A549 (cell line): ENCODE results near the gene CBFA2T2. TPM values are rescaled to one million over a fixed set of nuclear protein-coding genes. Genes with fewer than 3 reads are reported as not detected.

Experiments
- ATAC-seq, 2 experiments: fragments of 200-7000 bp in 1 of 2; fragments of >200 bp in 1 of 2; cut with Nextera tagmentation in 1 of 2; cut with Tn5 transposase in 1 of 2; 3 replicates each; pipeline versions ENCODE4 v1.8.0 to v1.9.1; 2018 to 2020; ENCODE audit warnings: mild to moderate bottlenecking in 1 of 2, moderate library complexity in 1 of 2
- CTCF ChIA-PET: fragments of 300-600 bp; sonication (Branson Sonifier 250); formaldehyde crosslinking; extraction: SDS; loops from one replicate; lab custom pipeline; 2021; ENCODE audit warnings: antibody characterized with exemption, inconsistent platforms; lab: Yijun Ruan, JAX
- POLR2A ChIA-PET: fragments of 350-600 bp; formaldehyde crosslinking; extraction: SDS; loops from one replicate; lab custom pipeline; 2021; ENCODE audit warnings: antibody characterized with exemption, inconsistent platforms; lab: Yijun Ruan, JAX
- DNase-seq, 2 experiments: peaks; one replicate each; pipeline versions ENCODE4 v3.0.0 to v3.0.0-alpha.2; 2011 to 2016; ENCODE audit warnings: low read depth in 1 of 2, low spot score in 1 of 2
- FAIRE-seq: peaks from 2 replicates; lab custom pipeline; 2011; peaks lifted over from hg19 to GRCh38; lab: Jason Lieb, UNC
- H3K27ac ChIP-seq, 2 experiments: fragments of >200 bp; sonication (Bioruptor Twin); formaldehyde crosslinking; 3 replicates each; pipeline ENCODE4 v1.5.1; 2016 to 2017
- H3K4me1 ChIP-seq: fragments of >200 bp; sonication (Bioruptor Twin); formaldehyde crosslinking; 3 replicates; pipeline ENCODE4 v1.6.1; 2016
- H3K4me2 ChIP-seq: fragments of >200 bp; sonication (Bioruptor Twin); formaldehyde crosslinking; 3 replicates; pipeline ENCODE4 v1.6.1; 2016
- H3K4me3 ChIP-seq: fragments of >200 bp; sonication (Bioruptor Twin); formaldehyde crosslinking; 3 replicates; pipeline ENCODE4 v1.5.1; 2016
- H3K9me3 ChIP-seq: fragments of >200 bp; sonication (Bioruptor Twin); formaldehyde crosslinking; 3 replicates; pipeline ENCODE4 v1.6.1; 2016
- CBX2 ChIP-seq: fragments of 200-600 bp; sonication (generic); IDR thresholded peaks from 2 replicates; pipeline ENCODE4 v1.6.1; 2016; ENCODE audit warnings: low read depth, mild to moderate bottlenecking, borderline replicate concordance
- CEBPB ChIP-seq, 2 experiments: fragments of >200 bp in 1 of 2; sonication (Bioruptor Twin) in 1 of 2; formaldehyde crosslinking in 1 of 2; IDR thresholded peaks; 2 replicates each; pipeline ENCODE4 v1.6.1; 2012 to 2016
- CHD2 ChIP-seq: fragments of 150-350 bp; IDR thresholded peaks from 2 replicates; pipeline ENCODE4 v1.6.1; 2014; ENCODE audit warnings: low read length; ENCODE audit not compliant: partially characterized antibody
- CTCF ChIP-seq: fragments of >200 bp; sonication (Bioruptor Twin); formaldehyde crosslinking; IDR thresholded peaks from 3 replicates; pipeline ENCODE4 v1.5.1; 2016
- ESRRA ChIP-seq: fragments of 150-350 bp; IDR thresholded peaks from 2 replicates; pipeline ENCODE4 v1.6.1; 2014; ENCODE audit warnings: mild to moderate bottlenecking, low read length, borderline replicate concordance
- FOSL2 ChIP-seq, 2 experiments: fragments of 450-650 bp in 1 of 2; fragments of >200 bp in 1 of 2; sonication (Bioruptor Twin) in 1 of 2; formaldehyde crosslinking; IDR thresholded peaks; 2 replicates each; pipeline versions ENCODE4 v1.5.0 to v1.6.1; 2016 to 2020; ENCODE audit warnings: mild to moderate bottlenecking in 1 of 2, moderate library complexity in 1 of 2
- HEYL ChIP-seq: fragments of 250-450 bp; sonication (Bioruptor Pico); IDR thresholded peaks from 2 replicates; pipeline ENCODE4 v1.8.0; 2021; ENCODE audit warnings: mild to moderate bottlenecking, moderate library complexity
- HOXB5 ChIP-seq: fragments of 250-450 bp; sonication (Bioruptor Pico); IDR thresholded peaks from 2 replicates; pipeline ENCODE4 v1.5.0; 2020; ENCODE audit warnings: mild to moderate bottlenecking, moderate library complexity
- KDM5A ChIP-seq: fragments of 200-600 bp; sonication (generic); IDR thresholded peaks from 2 replicates; pipeline ENCODE4 v1.6.1; 2016; ENCODE audit warnings: antibody characterized with exemption, mild to moderate bottlenecking
- MAFK ChIP-seq: fragments of 450-650 bp; IDR thresholded peaks from 2 replicates; pipeline ENCODE4 v1.6.1; 2014; ENCODE audit not compliant: partially characterized antibody
- NPAS2 ChIP-seq: fragments of 250-450 bp; sonication (Bioruptor Pico); IDR thresholded peaks from 2 replicates; pipeline ENCODE4 v1.8.0; 2022; ENCODE audit warnings: mild to moderate bottlenecking, moderate library complexity, borderline replicate concordance
- PBX3 ChIP-seq: IDR thresholded peaks from 2 replicates; pipeline ENCODE4 v1.6.1; 2012
- PHF8 ChIP-seq: fragments of 200-600 bp; sonication (generic); IDR thresholded peaks from 2 replicates; pipeline ENCODE4 v1.6.1; 2016; ENCODE audit warnings: low read depth, mild to moderate bottlenecking, antibody characterized with exemption, moderate library complexity, borderline replicate concordance
- POLR2AphosphoS2 ChIP-seq: conservative IDR thresholded peaks from 2 replicates; pipeline ENCODE4 v1.6.1; 2012; ENCODE audit warnings: low read length, improper control_type of control experiment, inconsistent platforms
- RCOR1 ChIP-seq: fragments of 150-350 bp; IDR thresholded peaks from 2 replicates; pipeline ENCODE4 v1.6.1; 2014; ENCODE audit warnings: antibody characterized with exemption, low read length, low read depth
- SREBF2 ChIP-seq: fragments of 450-650 bp; IDR thresholded peaks from 2 replicates; pipeline ENCODE4 v1.6.1; 2014; ENCODE audit warnings: mild to moderate bottlenecking, moderate library complexity
- ZNF302 ChIP-seq: fragments of 250-450 bp; sonication (Bioruptor Pico); IDR thresholded peaks from 2 replicates; pipeline ENCODE4 v1.9.0; 2021; ENCODE audit warnings: inconsistent platforms, mild to moderate bottlenecking, moderate library complexity
- WGBS: methylation state at CpG from one replicate; pipeline ENCODE4 v1.1.6; 2017; ENCODE audit errors: missing lambda C conversion rate; 5-methylcytosine and 5-hydroxymethylcytosine counted together
- polyA plus RNA-seq, 4 experiments: library from polyadenylated mRNA; depleted of rRNA in 3 of 4; stranded (reverse); fragments of >200 nt; fragmentation: RNase III in 1 of 4; extraction: RNeasy Plus Mini Kit Qiagen cat#74134 plus additional on column Dnase treatment in 1 of 4; gene quantifications; 2 replicates in 3 of 4; 3 replicates in 1 of 4; pipeline ENCODE4 v1.2.3, GENCODE V29; 2011 to 2017
- TF ChIP-seq, protein P1 (sequence below): fragments of 450-650 bp; IDR thresholded peaks from 2 replicates; pipeline ENCODE4 v1.6.1; 2014; ENCODE audit warnings: antibody characterized with exemption
- TF ChIP-seq, protein P2 (sequence below): fragments of 150-350 bp; IDR thresholded peaks from 2 replicates; pipeline ENCODE4 v1.6.1; 2014; ENCODE audit warnings: low read depth, mild to moderate bottlenecking, low read length
- TF ChIP-seq, protein P3 (sequence below): fragments of >200 bp; sonication (Bioruptor Twin); formaldehyde crosslinking; IDR thresholded peaks from 3 replicates; pipeline ENCODE4 v1.6.1; 2016
- TF ChIP-seq, protein P4 (sequence below): fragments of >200 bp; sonication (Bioruptor Twin); formaldehyde crosslinking; IDR thresholded peaks from 2 replicates; pipeline ENCODE4 v1.6.1; 2016
- TF ChIP-seq, protein P5 (sequence below): IDR thresholded peaks from 2 replicates; pipeline ENCODE4 v1.6.1; 2012; ENCODE audit warnings: low read depth, borderline replicate concordance
- TF ChIP-seq, protein P6 (sequence below): fragments of 250-450 bp; sonication (Bioruptor Pico); IDR thresholded peaks from 2 replicates; pipeline ENCODE4 v1.5.0; 2021; ENCODE audit warnings: mild to moderate bottlenecking, moderate library complexity, borderline replicate concordance

CBFA2T2 gene
- polyA plus RNA-seq, 2 of the 4 experiments (the other 2 are of a cell fraction) = 6.8 to 9.4 TPM

GRCh38 chr20:33654680-33655161 lies 164.8 kb downstream of the CBFA2T2 start:
- Histone ChIP-seq H3K9me3 (no peaks in the 10 kb centered on the region), H3K4me2 (no peak overlapping the region), H3K4me1 (peaks cover 4% of the 10 kb centered on the region; the same call in 1 of the 3 replicates), H3K27ac (no peak overlapping the region), H3K4me3 (no peak overlapping the region)
- DNase-seq (no peak), ATAC-seq (no peak), FAIRE-seq (no peak)
- ChIA-PET CTCF (interaction anchor here (1.2 to 4.8 kb wide), 7 partner anchors 9 to 427 kb away, joined by 4 to 28 read pairs (median 5); partner anchors contain the start of genes ACTL10 and C20orf144), POLR2A (interaction anchor here (0.5 to 2.2 kb wide), 2 partner anchors 9 to 201 kb away, joined by 3 to 14 read pairs; no protein-coding TSS in a partner anchor)
- TF ChIP-seq POLR2AphosphoS2 (no peak), CEBPB (IDR thresholded peaks at IDR 0.05) (no peak), KDM5A (no peak), MAFK (no peak), CBX2 (no peak), HEYL (no peak), ZNF302 (CRISPR knock-in tag) (no peak), PBX3 (no peak), ESRRA (no peak)
- TF ChIP-seq, protein P1, sequence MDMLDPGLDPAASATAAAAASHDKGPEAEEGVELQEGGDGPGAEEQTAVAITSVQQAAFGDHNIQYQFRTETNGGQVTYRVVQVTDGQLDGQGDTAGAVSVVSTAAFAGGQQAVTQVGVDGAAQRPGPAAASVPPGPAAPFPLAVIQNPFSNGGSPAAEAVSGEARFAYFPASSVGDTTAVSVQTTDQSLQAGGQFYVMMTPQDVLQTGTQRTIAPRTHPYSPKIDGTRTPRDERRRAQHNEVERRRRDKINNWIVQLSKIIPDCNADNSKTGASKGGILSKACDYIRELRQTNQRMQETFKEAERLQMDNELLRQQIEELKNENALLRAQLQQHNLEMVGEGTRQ = no peak
- TF ChIP-seq, protein P2, sequence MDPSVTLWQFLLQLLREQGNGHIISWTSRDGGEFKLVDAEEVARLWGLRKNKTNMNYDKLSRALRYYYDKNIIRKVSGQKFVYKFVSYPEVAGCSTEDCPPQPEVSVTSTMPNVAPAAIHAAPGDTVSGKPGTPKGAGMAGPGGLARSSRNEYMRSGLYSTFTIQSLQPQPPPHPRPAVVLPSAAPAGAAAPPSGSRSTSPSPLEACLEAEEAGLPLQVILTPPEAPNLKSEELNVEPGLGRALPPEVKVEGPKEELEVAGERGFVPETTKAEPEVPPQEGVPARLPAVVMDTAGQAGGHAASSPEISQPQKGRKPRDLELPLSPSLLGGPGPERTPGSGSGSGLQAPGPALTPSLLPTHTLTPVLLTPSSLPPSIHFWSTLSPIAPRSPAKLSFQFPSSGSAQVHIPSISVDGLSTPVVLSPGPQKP = no peak
- TF ChIP-seq, protein P3, sequence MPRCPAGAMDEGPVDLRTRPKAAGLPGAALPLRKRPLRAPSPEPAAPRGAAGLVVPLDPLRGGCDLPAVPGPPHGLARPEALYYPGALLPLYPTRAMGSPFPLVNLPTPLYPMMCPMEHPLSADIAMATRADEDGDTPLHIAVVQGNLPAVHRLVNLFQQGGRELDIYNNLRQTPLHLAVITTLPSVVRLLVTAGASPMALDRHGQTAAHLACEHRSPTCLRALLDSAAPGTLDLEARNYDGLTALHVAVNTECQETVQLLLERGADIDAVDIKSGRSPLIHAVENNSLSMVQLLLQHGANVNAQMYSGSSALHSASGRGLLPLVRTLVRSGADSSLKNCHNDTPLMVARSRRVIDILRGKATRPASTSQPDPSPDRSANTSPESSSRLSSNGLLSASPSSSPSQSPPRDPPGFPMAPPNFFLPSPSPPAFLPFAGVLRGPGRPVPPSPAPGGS = no peak
- TF ChIP-seq, protein P4, sequence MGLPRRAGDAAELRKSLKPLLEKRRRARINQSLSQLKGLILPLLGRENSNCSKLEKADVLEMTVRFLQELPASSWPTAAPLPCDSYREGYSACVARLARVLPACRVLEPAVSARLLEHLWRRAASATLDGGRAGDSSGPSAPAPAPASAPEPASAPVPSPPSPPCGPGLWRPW = no peak
- WGBS = 90% methylated on average over 14 of the region's 14 CpGs

GRCh38 chr20:33655164-33655563 lies 165.3 kb downstream of the CBFA2T2 start:
- ChIA-PET CTCF (interaction anchor here (1.2 to 4.8 kb wide), 2 partner anchors 12 to 198 kb away, joined by 4 to 21 read pairs; no protein-coding TSS in a partner anchor), POLR2A (interaction anchor here (0.5 to 2.2 kb wide), 2 partner anchors 8 to 201 kb away, joined by 3 to 14 read pairs; no protein-coding TSS in a partner anchor)
- FAIRE-seq (no peak), ATAC-seq (no peak), DNase-seq (no peak)
- Histone ChIP-seq H3K4me1 (peaks cover 4% of the 10 kb centered on the region; the same call in 1 of the 3 replicates), H3K4me2 (no peak overlapping the region), H3K4me3 (no peak overlapping the region), H3K27ac (no peak overlapping the region), H3K9me3 (no peaks in the 10 kb centered on the region)
- 79% methylated on average over 4 of the region's 4 CpGs for WGBS
- TF ChIP-seq HEYL (no peak), SREBF2 (no peak), ZNF302 (CRISPR knock-in tag) (no peak), RCOR1 (no peak), NPAS2 (CRISPR knock-in tag) (no peak), PHF8 (no peak), HOXB5 (CRISPR knock-in tag) (no peak), CHD2 (no peak), FOSL2 (IDR thresholded peaks at IDR 0.05) (no peak), FOSL2 (CRISPR knock-in tag; IDR thresholded peaks at IDR 0.05) (no peak), CTCF (no peak)
- TF ChIP-seq, protein P1 = no peak
- TF ChIP-seq, protein P5, sequence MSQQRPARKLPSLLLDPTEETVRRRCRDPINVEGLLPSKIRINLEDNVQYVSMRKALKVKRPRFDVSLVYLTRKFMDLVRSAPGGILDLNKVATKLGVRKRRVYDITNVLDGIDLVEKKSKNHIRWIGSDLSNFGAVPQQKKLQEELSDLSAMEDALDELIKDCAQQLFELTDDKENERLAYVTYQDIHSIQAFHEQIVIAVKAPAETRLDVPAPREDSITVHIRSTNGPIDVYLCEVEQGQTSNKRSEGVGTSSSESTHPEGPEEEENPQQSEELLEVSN = no peak
- TF ChIP-seq, protein P6, sequence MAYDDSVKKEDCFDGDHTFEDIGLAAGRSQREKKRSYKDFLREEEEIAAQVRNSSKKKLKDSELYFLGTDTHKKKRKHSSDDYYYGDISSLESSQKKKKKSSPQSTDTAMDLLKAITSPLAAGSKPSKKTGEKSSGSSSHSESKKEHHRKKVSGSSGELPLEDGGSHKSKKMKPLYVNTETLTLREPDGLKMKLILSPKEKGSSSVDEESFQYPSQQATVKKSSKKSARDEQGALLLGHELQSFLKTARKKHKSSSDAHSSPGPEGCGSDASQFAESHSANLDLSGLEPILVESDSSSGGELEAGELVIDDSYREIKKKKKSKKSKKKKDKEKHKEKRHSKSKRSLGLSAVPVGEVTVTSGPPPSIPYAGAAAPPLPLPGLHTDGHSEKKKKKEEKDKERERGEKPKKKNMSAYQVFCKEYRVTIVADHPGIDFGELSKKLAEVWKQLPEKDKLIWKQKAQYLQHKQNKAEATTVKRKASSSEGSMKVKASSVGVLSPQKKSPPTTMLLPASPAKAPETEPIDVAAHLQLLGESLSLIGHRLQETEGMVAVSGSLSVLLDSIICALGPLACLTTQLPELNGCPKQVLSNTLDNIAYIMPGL (CRISPR knock-in tag) = no peak
- TF ChIP-seq, protein P3 = no peak
